Measurements from ENCODE around the gene SLC13A3.

The SLC13A3 gene

GRCh38 chr20:46562373-46563169 lies 88.7 kb downstream of the SLC13A3 start:
- ATAC-seq, result peak; percentile 61
- no peak overlapping the region for H3K27ac Mint-ChIP-seq
- H3K36me3 Mint-ChIP-seq, result no peaks in the 10 kb centered on the region
- no peak overlapping the region for H3K4me3 Mint-ChIP-seq
- peak; percentile 59 to 84 for DNase-seq (ENCODE audit: low spot score in 2 of 2)
- no peaks in the 10 kb centered on the region for H3K9me3 Mint-ChIP-seq
- H3K4me1 Mint-ChIP-seq, result peaks cover 35% of the 10 kb centered on the region

GRCh38 chr20:46562009-46562372 lies 89.3 kb downstream of the SLC13A3 start:
- Mint-ChIP-seq H3K4me3 (no peak overlapping the region), H3K4me1 (peaks cover 40% of the 10 kb centered on the region), H3K9me3 (no peaks in the 10 kb centered on the region), H3K36me3 (no peaks in the 10 kb centered on the region), H3K27ac (no peak overlapping the region)
- no peak for DNase-seq (ENCODE audit: low spot score in 2 of 2)
- ATAC-seq, result no peak

GRCh38 chr20:46559685-46560440 lies 91.4 kb downstream of the SLC13A3 start:
- peak overlapping the region; percentile 71 for H3K27ac Mint-ChIP-seq

GRCh38 chr20:46559001-46559400 lies 92.3 kb downstream of the SLC13A3 start:
- H3K27ac Mint-ChIP-seq, result peak overlapping the region; percentile 71
- no peaks in the 10 kb centered on the region for H3K9me3 Mint-ChIP-seq
- DNase-seq (ENCODE audit: low spot score in 2 of 2), result no peak
- no peaks in the 10 kb centered on the region for H3K36me3 Mint-ChIP-seq
- H3K4me1 Mint-ChIP-seq, result peaks cover 60% of the 10 kb centered on the region
- ATAC-seq, result no peak
- H3K4me3 Mint-ChIP-seq, result no peak overlapping the region

More at GRCh38 chr20:46559685-46560440, 91.4 kb downstream of the SLC13A3 start:
- Mint-ChIP-seq H3K9me3 (no peaks in the 10 kb centered on the region), H3K4me3 (no peak overlapping the region), H3K4me1 (peaks cover 55% of the 10 kb centered on the region), H3K36me3 (no peaks in the 10 kb centered on the region)
- no peak for DNase-seq (ENCODE audit: low spot score in 2 of 2)
- no peak for ATAC-seq

DNA sequence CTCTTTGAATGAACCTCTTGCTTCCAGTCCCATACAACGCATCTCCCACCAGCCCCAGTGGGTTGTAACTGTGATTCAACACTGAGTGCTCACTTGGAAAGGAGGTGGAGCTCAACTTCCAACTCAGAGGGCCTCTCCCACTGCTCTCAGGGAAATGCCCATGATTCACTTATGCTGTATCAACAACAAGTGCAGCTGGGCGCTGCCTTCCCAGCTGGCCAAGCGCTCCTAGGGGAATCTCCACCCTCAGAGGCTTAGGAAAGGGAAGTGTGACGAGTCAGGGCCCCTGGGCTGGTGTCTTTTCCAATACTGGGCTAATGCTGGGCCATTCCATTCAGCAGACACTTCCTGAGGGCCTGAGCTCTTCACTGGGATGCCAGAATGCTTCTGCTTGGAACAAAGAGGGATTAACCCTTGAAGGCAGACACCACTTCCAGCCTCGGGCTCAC lies 92.7 kb downstream of the SLC13A3 start:
- Mint-ChIP-seq H3K36me3 (no peaks in the 10 kb centered on the region), H3K9me3 (no peaks in the 10 kb centered on the region), H3K4me1 (peaks cover 60% of the 10 kb centered on the region), H3K4me3 (peak overlapping the region; percentile 10), H3K27ac (peak overlapping the region; percentile 70)
- no peak for DNase-seq (ENCODE audit: low spot score in 2 of 2)
- ATAC-seq, result peak; percentile 96

GRCh38 chr20:46557231-46557956 lies 93.9 kb downstream of the SLC13A3 start:
- no peak for DNase-seq (ENCODE audit: low spot score in 2 of 2)
- Mint-ChIP-seq H3K4me1 (peaks cover 71% of the 10 kb centered on the region), H3K9me3 (no peaks in the 10 kb centered on the region), H3K4me3 (peak overlapping the region; percentile 10), H3K27ac (peak overlapping the region; percentile 70), H3K36me3 (no peaks in the 10 kb centered on the region)
- no peak for ATAC-seq

- Mint-ChIP-seq H3K4me3 (no peak overlapping the region), H3K27ac (peak overlapping the region; percentile 69), H3K9me3 (no peaks in the 10 kb centered on the region), H3K4me1 (peaks cover 81% of the 10 kb centered on the region), H3K36me3 (no peaks in the 10 kb centered on the region)
- ATAC-seq (no peak), DNase-seq (ENCODE audit: low spot score in 2 of 2) (no peak)
Measured at GRCh38 chr20:46555370-46555956, 95.8 kb downstream of the SLC13A3 start.

GRCh38 chr20:46554828-46555227 lies 96.4 kb downstream of the SLC13A3 start:
- Mint-ChIP-seq H3K27ac (no peak overlapping the region), H3K4me1 (peaks cover 78% of the 10 kb centered on the region), H3K4me3 (no peak overlapping the region), H3K9me3 (no peaks in the 10 kb centered on the region), H3K36me3 (no peaks in the 10 kb centered on the region)
- DNase-seq (ENCODE audit: low spot score in 2 of 2) (no peak), ATAC-seq (no peak)

GRCh38 chr20:46553926-46554325 lies 97.3 kb downstream of the SLC13A3 start:
- Mint-ChIP-seq H3K9me3 (no peaks in the 10 kb centered on the region), H3K4me3 (no peak overlapping the region), H3K4me1 (peaks cover 68% of the 10 kb centered on the region), H3K27ac (no peak overlapping the region), H3K36me3 (no peaks in the 10 kb centered on the region)
- no peak for ATAC-seq
- no peak for DNase-seq (ENCODE audit: low spot score in 2 of 2)

DNA sequence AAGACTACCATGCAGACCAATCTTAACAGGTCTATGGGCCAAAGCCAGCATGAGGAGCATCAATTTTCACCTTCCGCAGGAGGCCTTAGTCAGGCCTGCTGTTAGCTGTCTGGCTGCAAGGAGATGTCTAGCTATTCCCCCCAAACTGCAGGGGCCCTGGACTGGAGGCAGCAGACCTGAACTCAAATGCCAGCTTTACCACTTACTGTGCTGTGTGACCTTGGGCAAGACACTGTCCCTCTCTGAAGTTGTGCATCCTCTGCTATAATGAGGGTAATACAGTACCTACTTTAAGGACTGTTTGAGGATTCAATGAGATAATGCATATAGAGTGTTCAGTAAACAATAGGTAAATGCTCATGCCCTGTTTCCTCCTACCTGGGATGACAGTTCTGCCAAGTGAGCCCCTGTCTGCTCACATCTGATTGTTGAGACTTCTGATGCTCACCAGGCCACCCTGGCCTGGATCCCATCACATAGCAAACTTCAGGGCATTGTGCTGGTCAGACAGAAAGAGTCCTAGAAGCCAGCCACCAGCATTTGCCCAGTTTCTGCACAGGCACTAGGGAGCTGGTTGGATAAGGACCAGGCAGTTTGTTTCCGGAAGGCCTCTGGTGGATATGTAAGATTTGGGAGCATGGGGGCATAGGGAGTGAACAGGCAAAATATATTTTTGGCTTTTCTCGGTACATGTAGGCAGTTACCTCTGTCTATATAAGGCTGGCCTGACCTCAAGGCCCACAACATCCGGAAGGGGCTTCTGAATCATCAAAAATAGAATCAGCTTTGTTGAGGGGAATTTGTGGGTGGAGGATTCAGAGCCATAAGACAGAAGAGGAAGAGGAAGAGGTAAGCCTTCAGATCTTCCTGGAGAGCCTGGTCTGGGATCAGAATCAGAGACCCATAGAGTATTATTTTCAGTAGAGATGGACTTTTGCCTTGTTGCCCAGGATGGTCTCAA lies 98.5 kb downstream of the SLC13A3 start:
- peak overlapping the region; percentile 86 for H3K27ac Mint-ChIP-seq
- H3K9me3 Mint-ChIP-seq, result no peaks in the 10 kb centered on the region
- peak; percentile 95 for ATAC-seq
- DNase-seq (ENCODE audit: low spot score in 2 of 2), result peak; percentile 34 to 76
- H3K4me3 Mint-ChIP-seq, result peak overlapping the region; percentile 60
- peaks cover 57% of the 10 kb centered on the region for H3K4me1 Mint-ChIP-seq
- H3K36me3 Mint-ChIP-seq, result no peaks in the 10 kb centered on the region

DNA sequence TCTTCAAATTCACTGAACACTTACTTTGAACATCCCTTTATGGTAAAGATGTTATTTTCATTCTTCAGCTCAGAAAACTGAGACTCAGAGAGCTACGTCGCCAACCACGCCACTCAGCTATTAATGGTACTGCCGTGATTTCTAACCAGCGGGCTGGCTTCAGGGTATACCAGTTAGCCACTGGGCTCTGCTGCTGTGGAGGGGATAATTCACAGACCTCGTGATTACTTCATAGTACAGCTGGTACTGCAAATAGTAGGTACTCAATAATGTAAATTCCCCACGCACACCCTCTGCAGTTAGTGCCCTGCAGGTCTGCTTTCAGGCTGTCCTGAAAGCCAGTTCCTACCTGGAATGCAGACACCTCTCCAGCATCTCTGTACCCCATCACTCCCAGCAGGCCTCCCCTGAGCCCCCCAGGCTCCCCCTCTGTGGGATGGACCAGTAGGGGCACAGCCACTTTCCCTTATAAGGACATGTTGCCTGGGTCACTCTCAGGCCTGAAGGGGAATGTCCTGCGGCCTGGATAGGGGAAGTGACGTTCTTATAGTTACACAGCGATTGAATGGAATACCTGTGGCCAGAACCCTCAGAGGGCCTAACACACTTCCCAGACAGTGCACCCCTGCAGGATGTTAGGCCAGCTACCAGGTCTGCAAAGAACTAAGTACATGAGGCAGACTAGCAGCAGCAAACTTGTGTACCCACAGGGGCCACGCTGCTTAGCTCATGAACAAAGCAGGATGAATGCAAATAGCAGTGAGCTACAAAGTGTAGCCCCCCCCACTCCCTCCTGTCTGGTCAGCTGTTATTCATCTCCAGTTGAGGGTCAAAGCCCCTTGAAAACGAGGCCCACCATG lies 99.5 kb downstream of the SLC13A3 start:
- H3K27ac Mint-ChIP-seq, result peak overlapping the region; percentile 86
- no peak for ATAC-seq

DNA sequence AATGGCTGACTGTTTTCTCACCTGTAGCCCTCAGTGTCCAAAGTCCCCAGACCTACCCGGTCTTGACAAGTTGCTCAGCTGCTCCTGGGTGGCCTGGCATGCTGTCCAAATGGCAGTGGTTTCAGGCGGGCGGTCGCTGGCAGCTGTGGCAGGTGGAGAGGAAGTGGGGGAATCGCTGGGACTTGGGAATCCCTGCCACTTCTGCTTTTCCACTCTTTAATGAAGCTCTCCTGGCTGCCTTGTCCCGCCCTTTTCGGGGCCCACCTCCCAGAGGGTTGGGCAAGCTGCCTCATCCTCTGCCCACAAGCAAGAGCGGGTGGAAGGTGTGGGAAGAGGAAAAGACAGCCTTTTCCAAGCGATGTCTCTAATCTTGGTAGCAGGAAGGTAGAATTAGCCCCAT lies 100.8 kb downstream of the SLC13A3 start, which contains the start of gene OCSTAMP:
Gene OCSTAMP (minus strand): TSS at position 194 of the 400 bp plus-strand sequence. CDS start 94 bp downstream, at position 100.
- DNase-seq (ENCODE audit: low spot score in 2 of 2), result no peak
- Mint-ChIP-seq H3K4me3 (no peak within 1 kb of the TSS), H3K9me3 (no peaks in the 10 kb centered on the region), H3K27ac (no peak within 1 kb of the TSS), H3K36me3 (peaks cover 1% of the 10 kb centered on the region), H3K4me1 (peaks cover 40% of the 10 kb centered on the region)
- ATAC-seq, result no peak

More for the DNA sequence above, 99.5 kb downstream of the SLC13A3 start:
- no peak for DNase-seq (ENCODE audit: low spot score in 2 of 2)
- H3K4me1 Mint-ChIP-seq, result peaks cover 49% of the 10 kb centered on the region
- no peaks in the 10 kb centered on the region for H3K36me3 Mint-ChIP-seq
- H3K9me3 Mint-ChIP-seq, result no peaks in the 10 kb centered on the region
- peak overlapping the region; percentile 60 for H3K4me3 Mint-ChIP-seq

DNA sequence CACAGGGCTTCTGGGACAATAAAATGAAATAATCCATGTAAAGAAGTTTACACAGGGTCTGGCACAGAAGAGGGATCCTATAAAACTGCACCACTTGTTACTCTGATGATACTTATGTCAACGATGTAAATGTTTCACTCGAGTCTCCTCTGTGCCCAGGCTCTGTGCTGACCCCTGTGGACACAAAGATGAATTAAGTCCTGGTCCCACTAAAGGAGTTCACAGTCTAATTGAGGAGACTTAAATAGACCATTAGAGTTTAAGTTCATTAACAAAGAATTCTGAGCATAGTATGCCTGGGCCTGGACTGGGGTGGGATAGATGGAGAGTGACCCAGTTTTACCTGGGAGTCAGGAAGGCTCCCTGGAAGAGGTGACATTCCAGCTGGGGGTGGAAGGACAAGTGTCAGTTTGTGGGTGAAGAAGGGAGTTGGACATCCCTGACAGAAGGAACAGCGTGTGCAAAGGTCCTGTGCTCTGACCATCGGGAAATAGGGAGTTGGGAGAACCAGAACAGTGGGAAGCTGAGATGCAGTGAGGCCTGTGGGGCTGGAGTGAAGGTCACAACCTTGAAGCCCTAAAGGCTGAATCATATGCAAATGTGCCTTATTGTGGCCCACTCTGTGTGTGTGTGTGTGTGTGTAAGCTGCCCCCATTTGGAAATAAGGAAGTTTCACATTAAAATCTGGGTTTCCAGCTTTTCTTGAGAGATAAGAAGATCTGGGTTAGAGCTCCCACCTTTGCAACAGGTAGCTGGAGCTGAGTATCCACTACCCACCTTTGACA lies 101.9 kb downstream of the SLC13A3 start:
- H3K4me3 Mint-ChIP-seq, result no peak overlapping the region
- no peak overlapping the region for H3K27ac Mint-ChIP-seq
- no peaks in the 10 kb centered on the region for H3K9me3 Mint-ChIP-seq
- peaks cover 7% of the 10 kb centered on the region for H3K36me3 Mint-ChIP-seq
- ATAC-seq (no peak), DNase-seq (ENCODE audit: low spot score in 2 of 2) (no peak)
- peaks cover 30% of the 10 kb centered on the region for H3K4me1 Mint-ChIP-seq

Data from stimulated activated effector memory CD8-positive, alpha-beta T cell treated with anti-CD3 and anti-CD28 coated beads, Interleukin-12 subunit alpha, Interleukin-12 subunit beta, amount 100 ng/mL, for 72 hours (primary cell).